ENCODE results near the gene KLHDC2.
A peak's percentile ranks its signal among the peaks of the same experiment; 100 is the strongest.
"Not testable (repeated sequence)": the region's sequence is repeated elsewhere in the genome, so short reads cannot be mapped to it uniquely, and the experiment has no call there.

The KLHDC2 gene

GRCh38 chr14:49767571-49768300 lies at the start of gene KLHDC2:
Gene KLHDC2 (plus strand): TSS chr14:49768153. CDS start chr14:49768469, 316 bp downstream.
- peak; percentile 91 for DNase-seq

DNA sequence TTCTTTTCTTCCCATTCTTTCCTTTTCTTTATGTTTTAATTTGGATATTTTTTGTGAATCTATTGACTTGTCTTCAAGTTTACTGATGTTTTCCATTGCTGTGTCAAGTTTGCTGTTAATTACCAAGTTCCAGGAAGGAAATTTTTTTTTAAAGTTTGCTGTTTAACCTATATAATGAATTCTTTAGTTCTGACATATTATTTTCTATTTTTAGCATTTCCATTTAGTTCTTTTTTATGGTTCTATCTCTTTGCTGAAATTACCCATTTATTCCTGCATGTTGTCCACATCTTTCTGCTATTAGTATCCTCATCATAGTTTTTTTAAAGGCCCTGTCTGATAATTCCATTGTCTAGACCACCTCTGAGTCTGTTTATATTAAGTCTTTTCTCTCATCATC lies 47.2 kb upstream of the KLHDC2 start:
- no peak for DNase-seq

DNA sequence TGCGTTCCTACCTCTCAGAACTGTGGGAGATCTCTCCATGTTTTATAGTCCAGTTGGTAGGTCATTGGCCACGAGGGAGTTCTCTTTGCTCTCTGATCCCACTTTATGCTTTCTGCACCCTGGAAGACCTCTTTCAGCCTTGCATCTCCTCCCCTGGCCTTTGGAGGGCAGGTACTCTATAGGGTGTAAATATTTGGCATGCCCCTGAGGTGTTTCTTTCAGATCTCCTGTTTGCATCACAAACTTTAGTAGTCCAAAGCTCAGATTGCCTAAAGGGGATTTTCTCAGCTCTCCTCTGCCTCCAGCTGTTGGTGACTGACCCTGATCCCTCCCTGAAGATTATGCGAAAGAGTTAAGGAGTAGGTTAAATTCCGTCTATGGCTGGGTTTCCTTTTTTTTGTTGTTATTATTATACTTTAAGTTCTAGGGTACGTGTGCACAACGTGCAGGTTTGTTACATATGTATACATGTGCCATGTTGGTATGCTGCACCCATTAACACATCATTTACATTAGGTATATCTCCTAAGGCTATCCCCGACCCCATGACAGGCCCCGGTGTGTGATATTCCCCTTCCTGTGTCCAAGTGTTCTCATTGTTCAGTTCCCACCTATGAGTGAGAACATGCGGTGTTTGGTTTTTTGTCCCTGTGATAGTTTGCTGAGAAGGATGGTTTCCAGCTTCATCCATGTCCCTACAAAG lies 46.1 kb upstream of the KLHDC2 start:
- not testable (repeated sequence) for DNase-seq

GRCh38 chr14:49727171-49727570 lies 40.8 kb upstream of the KLHDC2 start:
- DNase-seq: no peak

- no peak for DNase-seq
These were observed 35.1 kb upstream of the KLHDC2 start for GRCh38 chr14:49732896-49733295.

- DNase-seq: no peak
These were observed 34.1 kb upstream of the KLHDC2 start for GRCh38 chr14:49733836-49734235.

DNA sequence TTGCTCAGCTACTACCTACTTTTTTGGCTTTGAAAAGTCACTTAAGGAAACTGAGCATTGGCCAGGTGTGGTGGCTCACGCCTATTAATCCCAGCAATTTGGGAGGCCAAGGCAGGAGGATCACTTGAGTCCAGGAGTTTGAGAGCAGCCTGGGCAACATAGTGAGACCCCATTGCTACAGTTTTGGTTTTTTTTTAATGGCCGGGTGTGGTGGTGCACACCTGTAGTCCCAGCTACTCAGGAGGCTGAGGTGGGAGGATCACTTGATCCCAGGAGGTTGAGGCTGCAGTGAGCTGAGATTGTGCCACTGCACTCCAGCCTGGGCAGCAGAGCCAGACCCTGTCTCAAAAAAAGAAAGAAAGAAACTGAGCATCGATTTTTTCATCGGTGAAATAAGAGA lies 32.3 kb upstream of the KLHDC2 start:
- not testable (repeated sequence) for DNase-seq

DNA sequence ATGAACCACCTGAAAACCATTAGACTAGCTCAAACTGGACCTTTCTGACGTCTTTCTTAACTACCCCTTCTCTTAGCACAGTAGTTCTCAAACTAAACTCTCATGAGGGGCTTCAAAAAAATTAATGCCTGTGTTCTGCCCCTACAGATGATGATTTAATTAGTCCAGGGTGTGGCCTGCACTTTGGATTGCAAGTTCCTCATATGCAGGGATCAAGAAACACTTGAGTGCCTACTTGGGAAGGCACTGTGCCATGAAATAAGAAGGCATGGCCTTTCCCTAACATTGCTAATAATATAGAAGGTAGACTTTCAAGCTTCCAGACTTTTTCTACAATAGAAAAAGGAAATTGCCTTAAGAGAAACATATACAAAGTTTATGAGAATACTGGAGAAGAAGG lies 22.8 kb upstream of the KLHDC2 start:
- no peak for DNase-seq

DNA sequence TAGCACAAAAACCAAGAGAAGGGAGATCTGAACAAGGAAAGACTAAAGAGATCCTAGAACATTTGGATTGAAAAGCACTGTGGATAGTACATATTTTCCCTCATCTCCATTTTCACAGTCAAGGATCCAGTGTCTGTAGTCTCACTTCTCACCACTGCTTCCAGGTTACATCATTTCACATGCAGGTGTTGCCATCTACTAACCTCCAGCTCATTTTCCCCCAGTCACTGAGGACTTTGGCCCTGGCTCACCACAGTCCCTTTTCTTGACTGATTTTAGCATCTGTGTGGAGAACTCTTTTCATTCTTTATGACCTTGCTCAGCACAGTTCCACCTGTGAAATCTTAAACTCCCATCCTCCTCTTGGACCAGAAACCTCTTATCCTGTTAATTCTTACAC lies 21.5 kb upstream of the KLHDC2 start:
- DNase-seq: not testable (repeated sequence)

DNA sequence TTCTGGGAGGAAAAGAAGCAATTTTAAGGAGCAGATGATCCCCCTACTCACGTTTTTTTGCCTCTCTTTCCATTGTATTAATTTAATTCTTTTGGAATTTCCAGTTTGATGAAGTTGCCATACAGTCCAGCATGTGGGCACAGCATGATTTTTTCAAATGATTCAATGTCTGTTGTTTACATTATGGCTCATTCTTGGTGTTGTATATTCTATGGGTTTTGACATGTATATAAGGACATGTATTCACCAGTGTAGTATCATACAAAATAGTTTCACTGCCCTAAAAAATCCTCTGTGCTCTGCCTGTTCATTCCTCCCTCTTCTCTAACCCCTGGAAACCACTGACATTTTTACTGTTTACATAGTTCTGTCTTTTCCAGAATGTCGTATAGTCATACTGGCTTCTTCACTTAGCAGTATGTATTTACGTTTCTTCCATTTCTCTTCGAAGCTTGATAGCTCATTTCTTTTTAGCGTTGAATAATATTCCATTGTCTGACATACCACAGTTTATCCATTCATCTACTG lies 13.3 kb upstream of the KLHDC2 start:
- DNase-seq: no peak

DNA sequence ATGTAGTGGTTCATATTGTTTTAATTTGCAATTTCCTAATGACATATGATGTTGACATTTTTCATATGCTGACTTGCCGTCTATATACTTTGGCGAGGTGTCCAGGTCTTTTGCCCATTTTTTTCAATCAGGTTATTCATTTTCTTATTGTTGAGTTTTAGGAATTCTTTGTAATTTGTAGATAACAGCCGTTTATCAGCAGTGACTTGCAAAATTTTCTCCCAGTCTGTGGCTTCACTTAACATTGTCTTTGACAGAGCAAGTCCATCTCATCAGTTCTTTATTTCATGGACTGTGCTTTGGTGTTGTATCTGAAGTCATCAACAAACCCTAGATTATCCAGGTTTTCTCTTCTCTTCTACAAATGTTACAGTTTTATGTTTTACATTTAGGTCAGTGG lies 12.6 kb upstream of the KLHDC2 start:
- DNase-seq: no peak

DNA sequence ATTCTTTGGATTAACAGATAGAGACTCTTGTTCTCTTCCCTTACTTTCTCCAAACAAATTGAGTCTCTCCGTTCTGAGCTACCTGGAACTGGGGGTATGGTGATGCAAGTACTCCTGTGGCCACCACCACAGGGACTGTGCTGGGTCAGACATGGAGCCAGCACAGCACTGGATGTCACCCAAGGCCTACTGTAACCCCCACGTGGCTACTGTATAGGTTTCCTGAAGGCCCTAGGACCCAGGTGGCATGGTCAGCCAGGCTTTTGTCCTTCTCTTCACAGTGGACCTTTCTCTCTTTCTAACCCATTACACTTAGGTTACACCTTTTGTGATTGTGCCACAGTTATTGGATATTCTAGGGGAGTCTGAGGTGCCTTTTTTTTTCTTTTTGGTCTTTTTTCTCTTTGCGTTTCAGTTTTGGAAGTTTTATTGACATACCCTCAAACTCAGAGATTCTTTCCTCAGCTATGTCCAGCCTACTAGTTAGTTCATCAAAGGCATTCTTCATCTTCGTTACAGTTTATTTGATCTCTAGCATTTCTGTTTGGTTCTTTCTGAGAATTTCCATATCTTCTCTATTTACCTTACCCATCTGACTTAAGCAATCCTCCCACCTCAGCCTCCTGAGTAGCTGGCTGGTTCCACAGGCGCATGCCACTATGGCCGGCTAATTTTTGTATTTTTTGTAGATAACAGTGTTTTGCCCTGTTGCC lies 6.0 kb upstream of the KLHDC2 start:
- no peak for DNase-seq

- DNase-seq: no peak
These were observed 1.1 kb upstream of the KLHDC2 start for GRCh38 chr14:49766839-49767238.

- DNase-seq: no peak
These were observed 733 bp upstream of the KLHDC2 start for GRCh38 chr14:49767270-49767570.

- DNase-seq: peak; percentile 61
These were observed 558 bp downstream of the KLHDC2 start for GRCh38 chr14:49768301-49769121.

DNA sequence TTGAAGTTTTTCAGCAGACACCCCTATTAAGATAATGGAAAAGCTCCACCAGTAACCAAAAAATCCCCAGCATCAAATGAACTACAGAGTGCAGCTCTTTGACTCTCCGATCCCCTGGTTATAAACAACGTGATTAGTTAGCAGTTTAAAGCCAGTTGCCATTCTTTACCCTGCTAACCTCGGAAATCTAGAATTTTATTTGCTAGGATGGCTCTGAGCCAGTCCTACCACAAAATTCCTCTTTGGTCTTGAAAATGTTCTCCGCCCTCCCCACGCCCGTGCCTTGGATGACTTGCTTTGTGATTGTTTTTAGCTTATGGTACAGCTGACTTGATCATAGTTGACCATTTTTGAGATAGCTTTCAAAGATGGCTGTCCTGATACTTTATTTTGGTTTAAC lies 1.2 kb downstream of the KLHDC2 start:
- DNase-seq: peak; percentile 31

GRCh38 chr14:49769581-49770211 lies 1.7 kb downstream of the KLHDC2 start:
- no peak for DNase-seq

- no peak for DNase-seq
These were observed 2.4 kb downstream of the KLHDC2 start for GRCh38 chr14:49770212-49770817.

GRCh38 chr14:49771691-49772090 lies 3.7 kb downstream of the KLHDC2 start:
- not testable (repeated sequence) for DNase-seq

DNA sequence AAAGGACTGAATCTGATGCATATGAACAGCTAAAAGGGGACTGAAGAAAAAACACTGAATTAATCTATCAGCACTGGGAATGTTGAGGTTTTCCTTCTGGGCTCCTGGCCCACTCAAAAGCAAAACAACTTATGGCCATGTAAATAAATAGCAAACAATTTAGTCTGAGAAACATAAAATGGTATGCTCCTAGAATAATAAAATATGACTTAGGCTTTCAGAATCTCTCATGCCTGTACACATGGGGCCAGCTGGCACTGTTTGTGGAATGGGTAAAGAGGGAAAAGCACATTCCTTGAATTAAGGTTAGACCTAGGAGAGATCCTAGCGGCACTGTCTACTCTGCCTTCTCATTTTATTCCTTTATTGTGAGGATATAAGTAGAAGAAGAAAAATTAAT lies 6.2 kb downstream of the KLHDC2 start:
- no peak for DNase-seq

DNA sequence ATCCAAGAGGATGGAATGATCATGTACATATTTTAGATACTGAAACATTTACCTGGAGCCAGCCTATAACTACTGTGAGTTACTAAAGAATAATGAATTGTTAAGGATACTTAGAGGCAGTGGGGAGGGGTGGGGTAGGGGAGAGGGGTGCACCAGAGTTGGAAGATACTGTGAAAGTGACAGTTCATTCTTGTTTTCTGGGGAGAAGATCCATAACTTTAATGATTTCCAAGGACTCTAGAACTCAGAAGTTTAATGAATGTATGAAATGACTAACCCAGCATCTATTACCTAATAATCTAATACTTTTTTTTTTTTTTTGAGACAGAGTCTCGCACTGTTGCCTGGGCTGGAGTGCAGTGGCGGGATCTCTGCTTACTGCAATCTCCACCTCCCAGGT lies 10.5 kb downstream of the KLHDC2 start:
- no peak for DNase-seq

DNA sequence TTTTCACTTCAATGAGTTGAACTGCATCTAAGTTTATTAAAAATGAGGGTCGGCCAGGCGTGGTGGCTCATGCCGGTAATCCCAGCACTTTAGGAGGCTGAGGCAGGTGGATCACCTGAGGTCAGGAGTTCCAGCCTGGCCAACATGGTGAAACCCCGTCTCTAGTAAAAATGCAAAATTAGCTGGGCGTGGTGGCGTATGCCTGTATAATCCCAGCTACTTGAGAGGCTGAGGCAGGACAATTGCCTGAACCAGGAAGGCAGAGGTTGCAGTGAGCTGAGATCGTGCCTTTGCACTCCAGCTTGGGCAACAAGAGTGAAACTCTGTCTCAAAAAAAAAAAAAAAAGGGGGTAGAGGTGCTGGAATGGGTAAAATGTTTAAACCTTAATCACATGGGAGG lies 13.1 kb downstream of the KLHDC2 start:
- not testable (repeated sequence) for DNase-seq

All from NCI-H2029 (cell line).